DMS79 (cell line): ENCODE measurements around the gene ADNP.

ENCODE experiments used
- DNase-seq: peaks from one replicate; lab custom pipeline; 2025; lab: John Stamatoyannopoulos, UW

Gene ADNP

DNA sequence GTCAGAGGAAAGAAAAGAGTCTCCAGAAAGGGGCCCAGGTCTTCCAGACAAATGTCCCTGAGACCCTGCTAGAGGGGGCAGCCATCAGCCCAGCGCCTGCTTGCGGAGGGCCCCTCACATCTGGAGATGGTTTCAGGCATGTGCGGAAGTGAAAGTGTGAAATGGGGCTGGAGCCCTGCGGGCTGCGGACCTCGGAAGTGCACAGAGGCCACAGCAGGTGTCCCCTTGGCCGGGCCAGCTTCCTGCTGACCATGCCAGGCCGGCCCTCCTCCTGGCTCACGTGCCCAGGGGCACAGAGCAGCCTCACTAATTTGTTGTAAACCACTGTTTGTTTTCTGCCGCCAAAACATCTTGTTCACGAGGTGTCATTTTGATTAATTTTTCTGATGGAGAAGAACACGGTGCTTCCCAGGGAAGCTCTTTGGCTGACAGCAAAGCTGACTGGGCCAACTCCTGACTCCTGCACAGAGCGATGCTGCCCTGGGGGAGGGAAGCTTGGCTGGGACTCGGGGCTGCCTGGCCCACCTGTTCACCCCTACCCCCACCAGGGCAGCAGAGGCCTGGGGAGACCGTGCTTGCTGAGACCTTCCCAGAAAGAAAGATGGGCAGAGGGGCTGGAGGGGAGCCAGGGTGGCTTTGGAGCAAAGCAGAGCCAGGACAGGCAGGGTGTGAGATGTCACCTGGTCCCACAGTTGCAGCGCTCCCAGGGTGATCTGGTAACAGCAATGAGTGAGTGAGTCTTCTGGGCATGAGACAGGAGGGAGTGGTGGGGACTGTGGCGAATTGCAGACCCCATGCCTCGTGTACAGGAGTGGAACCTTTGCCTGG lies 82.2 kb downstream of the ADNP start:
- DNase-seq: no peak

DNA sequence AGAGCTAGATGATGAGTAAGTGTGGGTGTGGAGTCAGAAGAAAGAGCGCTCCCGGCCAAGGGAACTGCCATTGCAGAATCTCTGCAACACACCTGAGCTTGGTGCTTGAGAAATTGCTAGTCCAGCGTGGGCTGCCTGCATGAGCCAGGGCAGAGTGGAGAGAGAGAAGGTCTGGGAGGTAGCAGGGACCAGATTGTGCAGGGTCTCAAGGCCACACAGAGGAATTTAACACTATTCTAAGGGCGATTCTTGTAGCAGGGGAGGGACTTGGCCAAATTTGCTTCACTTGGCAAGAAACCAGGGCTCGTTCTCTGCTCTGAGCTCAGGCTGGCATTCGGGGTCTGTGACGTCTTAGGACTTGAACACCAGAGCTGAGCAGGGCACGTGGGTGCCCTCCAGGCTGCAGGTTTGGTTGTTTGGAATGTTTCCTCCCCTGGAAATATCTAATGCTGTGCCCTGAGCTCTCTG lies 82.9 kb downstream of the ADNP start:
- DNase-seq: no peak

DNA sequence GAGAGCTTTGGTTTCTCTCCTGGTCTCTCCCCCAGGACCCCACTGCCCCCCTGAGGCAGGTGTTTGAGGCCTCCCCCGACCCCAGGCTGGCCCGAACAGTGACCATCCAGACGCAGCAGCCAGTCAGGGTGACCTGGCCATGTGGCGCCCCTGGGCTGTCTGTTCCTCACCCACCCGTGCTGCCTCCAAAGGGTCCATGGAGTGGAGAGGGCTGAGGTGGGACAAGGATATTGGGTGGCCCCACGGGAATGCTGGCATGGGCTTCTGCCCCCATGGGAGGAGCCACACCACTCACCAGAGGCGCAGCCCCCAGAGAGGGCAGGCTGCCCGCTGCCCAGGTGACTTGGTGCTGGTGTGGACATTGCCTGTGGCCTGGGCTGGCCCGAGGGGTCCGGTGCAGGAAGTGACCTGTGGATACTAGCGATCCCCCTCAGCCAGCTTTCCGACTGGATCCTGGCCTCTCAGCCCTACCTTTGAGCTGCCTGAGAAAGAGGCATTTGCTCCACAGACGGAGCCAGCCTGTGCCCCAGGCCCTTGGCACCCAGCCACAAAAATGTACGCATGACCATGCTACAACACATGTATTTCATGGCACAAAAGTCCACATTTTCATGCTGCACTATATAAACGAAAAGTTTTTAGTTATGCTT lies 85.5 kb downstream of the ADNP start:
- no peak for DNase-seq

DNA sequence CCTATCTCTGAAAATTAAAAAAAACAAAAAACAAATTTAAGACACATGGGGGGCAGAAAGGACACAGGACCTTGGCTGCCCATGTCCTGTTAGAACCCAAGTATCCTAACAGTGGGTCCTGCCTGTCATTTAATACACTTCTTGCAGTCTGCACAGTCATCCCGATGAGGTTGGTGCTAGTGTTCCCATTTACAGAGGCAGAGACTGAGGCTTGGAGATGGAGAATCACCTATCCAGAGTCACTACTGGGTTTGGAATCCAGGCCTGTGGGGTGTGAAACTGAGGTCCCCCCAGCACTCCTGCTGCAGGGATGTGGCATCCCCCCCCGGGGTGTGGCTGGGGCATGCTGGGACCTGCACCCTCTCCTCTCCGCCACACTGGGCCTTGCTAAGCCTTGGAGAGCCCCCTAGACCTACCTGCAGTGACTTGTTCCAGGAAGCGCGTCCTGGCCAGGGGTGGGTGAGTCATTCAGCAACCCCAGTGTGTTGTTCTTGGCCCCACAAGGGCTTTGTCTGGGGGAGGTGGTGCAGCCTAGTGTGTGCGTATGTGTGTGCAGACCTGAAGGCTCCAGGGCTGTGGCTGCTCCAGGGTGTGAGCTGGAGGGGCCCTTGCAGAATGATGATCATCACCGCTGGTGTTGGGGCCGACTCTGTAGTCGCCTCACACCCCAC lies 86.7 kb downstream of the ADNP start:
- no peak for DNase-seq

DNA sequence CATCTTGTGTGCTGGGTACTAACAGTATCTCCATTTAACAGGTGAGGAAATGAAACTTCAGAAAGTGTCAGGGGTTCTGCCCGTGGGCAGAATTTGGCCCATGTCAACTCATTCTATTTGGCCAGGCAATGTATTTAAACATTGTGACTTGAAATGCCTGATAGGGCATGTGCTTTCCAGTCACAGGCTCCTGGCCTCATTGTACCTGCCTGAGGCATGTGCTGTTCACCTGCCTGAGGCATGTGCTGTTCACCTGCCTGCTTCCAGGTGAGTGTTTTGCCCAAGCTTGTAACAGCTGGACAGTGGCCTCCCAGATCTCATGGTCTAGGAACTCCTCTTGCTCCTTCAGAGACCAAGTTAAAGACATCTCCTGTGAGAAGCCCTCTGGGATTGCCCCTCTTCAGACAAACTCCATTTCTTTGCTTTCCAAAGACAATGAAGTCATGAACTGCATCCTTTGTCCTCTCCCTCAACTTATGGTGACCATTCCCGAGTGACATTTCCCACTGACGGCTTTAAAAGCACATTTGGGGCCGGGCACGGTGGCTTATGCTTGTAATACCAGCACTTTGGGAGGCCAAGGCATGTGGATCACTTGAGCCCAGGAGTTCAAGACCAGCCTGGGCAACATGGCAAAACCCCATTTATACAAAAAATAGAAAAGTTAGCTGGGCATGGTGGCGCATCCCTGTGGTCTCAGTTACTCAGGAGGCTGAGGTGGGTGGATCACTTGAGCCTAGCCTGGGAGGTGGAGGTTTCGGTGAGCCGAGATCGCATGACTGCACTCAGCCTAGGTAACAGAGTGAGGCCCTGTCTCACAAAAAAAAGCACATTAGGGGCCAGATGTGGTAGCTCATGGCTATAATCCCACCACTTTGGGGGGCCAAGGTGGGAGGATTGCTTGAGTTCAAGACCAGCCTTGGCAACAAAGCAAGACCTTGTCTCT lies 87.6 kb downstream of the ADNP start:
- no peak for DNase-seq

DNA sequence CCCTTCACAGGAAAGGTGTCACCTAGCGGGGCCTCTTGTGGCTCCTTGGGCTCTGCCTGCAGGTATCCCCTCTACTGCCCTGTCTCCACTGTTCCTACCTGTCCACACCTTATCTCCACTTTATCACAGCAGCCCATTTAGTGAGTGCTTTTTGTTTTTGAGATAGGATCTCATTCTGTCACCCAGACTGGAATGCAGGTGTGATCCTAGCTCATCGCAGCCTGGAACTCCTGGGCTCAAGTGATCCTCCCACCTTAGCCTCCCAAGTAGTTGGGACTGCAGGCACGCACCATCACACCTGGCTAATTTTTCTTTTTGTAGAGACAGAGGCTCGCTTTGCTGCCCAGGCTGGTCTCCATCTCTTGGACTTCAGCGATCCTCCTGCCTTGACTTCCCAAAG lies 88.4 kb downstream of the ADNP start:
- no peak for DNase-seq
